Glomerular endothelial cell (primary cell): ENCODE data around the gene TBL1X. TPM values are rescaled to one million over a fixed set of nuclear protein-coding genes. Genes with fewer than 3 reads are reported as not detected.
"Not testable (repeated sequence)": the region's sequence is repeated elsewhere in the genome, so short reads cannot be mapped to it uniquely, and the experiment has no call there.

Experiments
- DNase-seq: peaks from one replicate; pipeline ENCODE4 v3.0.0-alpha.2; 2011; ENCODE audit warnings: low read depth, low spot score; ENCODE audit errors: extremely low read depth
- total RNA-seq: library from RNA; depleted of rRNA; stranded (reverse); fragments of >200 nt; gene quantifications from 2 replicates; pipeline ENCODE4 v1.2.3, GENCODE V29; 2015

Gene TBL1X
- total RNA-seq, 1 donor from 2014 or later = 15.1 TPM

DNA sequence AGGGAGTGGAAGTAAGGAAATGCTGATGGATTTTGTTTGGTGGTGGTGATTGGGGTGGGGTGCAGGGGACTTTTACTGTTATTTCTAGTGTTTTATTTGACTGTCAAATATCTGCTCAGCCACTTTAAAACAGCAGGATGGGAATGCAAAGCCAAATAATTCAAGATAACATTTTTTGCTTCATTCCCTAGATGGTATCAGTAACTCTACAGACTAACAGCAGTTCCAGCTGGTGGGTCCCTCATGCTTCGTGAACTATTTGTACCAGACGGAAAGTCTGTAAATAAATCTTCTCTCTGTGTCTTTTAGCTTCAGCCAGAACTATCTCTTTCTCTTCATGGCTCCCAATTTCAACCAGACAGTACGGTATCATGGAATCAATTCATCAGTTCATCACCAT is 273.3 kb downstream of the TBL1X start:
- no peak for DNase-seq

GRCh38 chrX:9739130-9739529 is 274.3 kb downstream of the TBL1X start:
- no peak for DNase-seq

DNA sequence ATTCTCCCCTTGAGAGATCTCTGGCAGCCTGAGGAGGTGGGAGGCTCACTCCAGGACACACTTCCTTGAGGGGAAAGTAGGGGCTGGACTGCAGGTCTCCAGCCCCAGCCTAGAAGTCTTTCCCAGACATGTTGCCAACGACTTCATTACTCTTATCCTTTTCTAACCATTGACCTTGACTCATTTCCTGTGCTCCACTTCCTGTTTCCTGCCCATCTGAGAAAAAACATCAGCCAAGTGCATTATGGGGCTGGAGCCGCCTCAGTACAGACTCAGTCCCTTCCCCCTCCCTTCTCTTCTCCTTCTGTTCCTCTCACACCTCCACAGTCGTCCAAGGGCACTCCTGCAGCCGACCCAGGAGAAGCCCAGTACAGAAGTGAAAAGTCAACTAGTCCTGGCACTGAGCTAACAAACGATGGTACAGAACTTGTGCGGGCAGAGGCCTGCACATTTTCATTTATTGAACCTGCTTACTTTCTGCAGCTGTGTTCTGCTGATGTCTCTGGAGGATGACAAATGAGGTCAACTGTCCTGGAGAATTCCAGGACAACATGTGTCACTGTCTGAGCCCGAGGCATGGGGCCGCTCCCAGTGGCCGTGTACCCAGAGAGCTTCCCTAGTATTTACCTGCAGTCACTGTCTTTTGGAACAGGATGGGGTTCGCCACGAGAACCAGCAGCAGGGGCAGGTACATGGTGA is 280.7 kb downstream of the TBL1X start:
- DNase-seq = peak; percentile 77

- peak; percentile 77 for DNase-seq
Measured at GRCh38 chrX:9746148-9746888, 281.5 kb downstream of the TBL1X start.

- no peak for DNase-seq
Measured at GRCh38 chrX:9747644-9748043, 282.8 kb downstream of the TBL1X start.

GRCh38 chrX:9749146-9749692 is 284.4 kb downstream of the TBL1X start:
- no peak for DNase-seq

GRCh38 chrX:9757366-9757765 is 292.5 kb downstream of the TBL1X start:
- DNase-seq = no peak

- no peak for DNase-seq
Measured at GRCh38 chrX:9758021-9758638, 293.3 kb downstream of the TBL1X start.

DNA sequence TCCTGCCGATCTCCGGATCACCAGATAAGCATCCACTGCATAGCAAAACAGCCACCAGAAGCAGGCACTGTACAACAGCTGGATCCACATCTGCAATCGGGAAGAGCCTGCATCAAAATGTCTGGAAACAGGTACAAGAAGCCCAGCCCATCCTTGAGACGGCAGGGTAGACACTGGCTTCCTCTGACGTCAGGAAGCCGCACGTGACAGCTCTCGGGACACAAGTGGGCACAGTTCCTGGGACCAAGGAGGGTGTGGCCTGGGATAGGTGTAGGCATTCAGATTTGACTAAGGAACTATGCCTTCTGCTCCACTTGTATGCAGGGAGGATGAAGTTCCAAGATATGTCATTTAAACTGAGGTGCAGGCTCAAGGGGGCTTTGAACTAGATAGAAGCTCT is 294.5 kb downstream of the TBL1X start:
- DNase-seq = no peak

DNA sequence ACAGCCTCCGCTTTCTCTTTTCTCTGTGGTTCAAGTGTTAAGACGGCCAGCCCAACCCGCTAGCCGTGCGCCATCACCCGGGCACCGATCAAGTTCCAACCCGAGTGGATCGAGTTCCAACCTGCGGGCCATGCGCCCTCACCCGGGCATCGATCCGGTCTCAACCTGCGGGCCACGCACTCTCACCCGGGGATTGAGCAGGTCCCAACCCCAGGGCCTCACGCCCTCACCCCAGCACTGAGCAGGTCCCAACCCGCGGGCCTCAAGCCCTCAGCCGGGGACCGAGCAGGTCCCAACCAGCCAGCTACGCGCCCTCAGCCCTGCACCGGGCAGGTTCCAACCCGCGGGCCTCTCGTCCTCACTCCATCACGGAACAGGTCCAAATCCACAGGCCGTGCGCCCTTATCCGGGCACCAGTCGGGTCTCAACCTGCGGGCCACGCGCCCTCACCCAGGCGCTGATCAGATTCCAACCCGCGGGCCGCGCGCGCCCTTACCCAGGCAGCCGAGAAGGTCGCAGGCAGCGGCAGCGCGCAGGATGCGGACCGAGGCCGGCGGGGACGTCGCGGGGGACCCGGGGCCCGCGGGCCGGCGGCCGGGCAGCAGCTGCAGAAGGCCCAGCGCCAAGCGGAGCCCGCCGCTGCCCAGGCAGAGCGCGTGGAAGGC is 300.3 kb downstream of the TBL1X start:
- no peak for DNase-seq

DNA sequence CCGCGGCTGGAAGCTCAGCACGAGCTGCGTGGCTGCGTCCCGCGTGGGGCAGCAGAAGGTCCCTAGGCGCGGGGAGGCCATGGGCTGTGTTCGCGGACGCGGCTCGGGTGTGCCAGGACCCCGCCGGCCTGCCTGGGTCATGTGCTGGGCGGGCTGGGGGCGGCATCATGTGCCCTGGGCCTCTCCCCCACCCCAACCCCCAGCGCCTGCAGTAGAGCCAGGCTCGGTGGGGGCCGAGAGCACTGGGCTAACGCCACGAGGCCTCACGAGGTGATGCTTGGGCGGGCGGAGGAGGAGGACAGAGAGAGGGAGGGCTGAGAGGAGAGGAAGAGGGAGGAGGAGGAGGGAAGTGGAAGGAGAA is 300.9 kb downstream of the TBL1X start, which contains the start of gene GPR143:
Gene GPR143 (minus strand): TSS at position 111 of the 361 bp plus-strand sequence. CDS start 30 bp downstream, at position 81.
- no peak for DNase-seq

DNA sequence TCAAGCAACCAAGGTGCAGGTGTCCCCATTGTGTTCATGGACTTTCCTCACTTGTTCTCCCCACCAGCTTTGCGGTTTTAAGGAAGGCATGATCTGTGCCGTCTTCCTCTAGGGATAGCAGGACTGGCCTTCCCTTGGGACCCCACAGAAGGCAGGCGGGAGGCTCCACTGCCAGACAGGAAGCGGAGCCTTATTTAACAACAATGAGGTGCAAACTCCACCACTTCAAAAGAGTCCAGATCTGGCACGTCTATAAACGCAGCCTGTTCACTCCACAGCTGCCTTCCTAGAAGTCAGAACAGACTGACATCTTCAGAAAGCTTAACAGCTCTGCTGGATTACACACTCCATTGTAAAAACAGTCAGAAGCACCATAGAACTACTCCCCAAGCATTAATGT is 302.5 kb downstream of the TBL1X start:
- no peak for DNase-seq

GRCh38 chrX:9768321-9768839 is 303.5 kb downstream of the TBL1X start:
- not testable (repeated sequence) for DNase-seq

DNA sequence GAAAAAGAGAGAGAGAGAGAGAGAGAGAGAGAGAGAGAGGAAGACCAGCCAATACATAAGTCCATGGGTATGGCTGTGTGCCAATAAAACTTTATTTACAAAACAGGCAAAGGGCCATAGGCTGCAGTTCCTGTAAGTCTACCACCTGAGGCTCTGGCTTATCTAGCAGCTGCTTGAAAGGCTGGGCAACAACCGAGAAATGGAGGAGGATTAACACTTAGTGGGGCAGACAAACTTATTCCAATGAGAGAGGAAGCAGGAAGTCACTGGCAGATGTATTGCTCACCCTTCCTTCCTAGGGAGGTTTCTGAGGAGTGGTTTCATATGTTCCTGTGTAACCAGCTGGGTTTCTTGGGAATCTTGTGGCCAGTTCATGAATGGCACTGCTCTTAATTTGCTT is 305.5 kb downstream of the TBL1X start:
- DNase-seq = no peak

DNA sequence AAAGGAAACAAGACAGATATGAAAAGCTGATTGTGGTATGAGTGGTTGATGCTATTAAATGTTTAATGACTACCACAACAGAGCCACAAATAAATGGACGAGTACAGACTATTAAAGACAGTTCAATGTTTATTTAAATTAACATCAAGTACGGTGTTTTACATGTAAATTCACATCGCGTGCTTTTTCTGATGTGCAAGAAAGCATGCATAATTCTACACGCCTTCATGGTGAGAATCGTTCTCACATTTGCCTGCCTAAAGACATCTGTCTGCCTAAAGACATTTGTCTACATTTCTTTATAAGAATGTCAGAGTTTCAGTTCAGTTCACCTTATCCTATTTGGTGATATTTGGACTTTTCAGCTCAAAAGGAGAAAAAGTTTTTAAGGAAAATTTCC is 308.1 kb downstream of the TBL1X start:
- DNase-seq = no peak

GRCh38 chrX:9775930-9776329 is 311.1 kb downstream of the TBL1X start:
- DNase-seq = no peak

DNA sequence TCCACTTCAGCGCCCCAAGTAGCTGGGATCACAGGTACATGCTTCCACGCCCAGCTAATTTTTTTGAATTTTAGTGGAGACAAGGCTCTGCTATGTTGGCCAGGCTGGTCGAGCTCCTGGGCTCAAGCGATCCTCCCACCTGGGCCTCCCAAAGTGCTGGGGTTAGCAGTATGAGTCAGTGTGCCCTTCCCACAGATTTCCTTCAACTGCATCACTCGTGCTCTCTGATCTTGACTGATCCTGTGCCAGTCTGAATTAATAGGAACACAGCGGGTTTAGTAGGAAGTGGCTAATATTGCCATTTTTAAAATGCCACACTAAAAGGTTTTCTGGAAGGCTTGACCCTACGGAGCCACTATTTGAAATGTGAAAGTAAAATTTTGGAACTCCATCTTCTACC is 317.1 kb downstream of the TBL1X start:
- DNase-seq = no peak

- no peak for DNase-seq
Measured at GRCh38 chrX:9784332-9784731, 319.5 kb downstream of the TBL1X start.

DNA sequence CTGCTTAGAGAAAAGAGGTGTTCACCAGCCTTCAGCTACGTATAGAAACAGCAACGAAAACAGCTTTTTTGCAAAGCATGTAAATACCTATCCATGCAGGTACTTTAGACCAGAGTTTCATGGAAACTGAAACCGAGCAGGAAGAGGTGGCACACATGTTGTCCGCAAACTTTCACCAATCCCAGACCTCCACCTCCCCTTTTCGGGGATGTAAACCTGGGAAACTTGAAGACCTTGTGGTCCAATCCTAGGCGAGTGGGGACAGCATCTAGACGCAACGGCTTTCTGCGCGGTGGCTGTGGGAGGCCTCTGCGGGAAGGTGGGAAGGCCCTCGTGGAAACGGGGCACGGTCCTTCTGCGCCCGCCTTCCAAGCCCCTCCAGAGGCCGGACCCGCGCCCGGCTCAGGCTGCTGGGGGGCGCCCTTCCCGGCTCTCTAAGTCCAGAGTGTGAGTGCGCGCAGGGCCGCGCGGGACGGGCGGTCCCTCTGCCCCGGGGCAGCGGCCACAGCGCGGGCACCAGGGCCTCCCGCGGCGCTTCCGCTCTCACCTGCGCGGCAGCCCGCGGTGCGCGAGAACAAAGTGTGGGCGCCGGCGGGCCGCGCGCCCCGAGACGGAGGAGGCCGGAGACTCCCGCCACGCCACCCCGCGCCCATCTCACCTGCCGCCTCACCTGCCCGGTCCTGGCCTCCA is 320.5 kb downstream of the TBL1X start:
- DNase-seq = no peak
